ENCODE results near the gene IL27RA. TPM values are rescaled to one million over a fixed set of nuclear protein-coding genes. Genes with fewer than 3 reads are reported as not detected.
"Not testable (repeated sequence)": the region's sequence is repeated elsewhere in the genome, so short reads cannot be mapped to it uniquely, and the experiment has no call there.

Gene IL27RA
- polyA plus RNA-seq, 1 donor from 2014 or later: 1.0 TPM

- Histone ChIP-seq H3K9me2 (ENCODE audit: insufficient read depth, low read length) (no peaks in the 10 kb centered on the region), H3K9ac (ENCODE audit: low read length) (no peak overlapping the region), H3K4me2 (ENCODE audit: low read length) (no peak overlapping the region), H3K4me3 (ENCODE audit: low read length) (no peak overlapping the region), H3F3A (ENCODE audit: insufficient read depth, low read length, poor library complexity, severe bottlenecking) (no peaks in the 10 kb centered on the region), H3K9me3 (ENCODE audit: low read length) (no peaks in the 10 kb centered on the region), H3K36me3 (ENCODE audit: insufficient read depth, low read length) (no peaks in the 10 kb centered on the region), H3K27me3 (ENCODE audit: insufficient read depth, low read depth, low read length) (no peaks in the 10 kb centered on the region), H3K27ac (ENCODE audit: low read length) (no peak overlapping the region), H4K20me1 (ENCODE audit: insufficient read depth) (no peaks in the 10 kb centered on the region), H3K79me2 (replicated peaks; ENCODE audit: insufficient read depth, low read length) (no peaks in the 10 kb centered on the region), H2AFZ (ENCODE audit: low read depth, low read length) (no peak overlapping the region)
- no peak for TF ChIP-seq REST (IDR thresholded peaks at IDR 0.05; ENCODE audit: borderline replicate concordance)
- no peak for TF ChIP-seq TAF1 (IDR thresholded peaks at IDR 0.05; ENCODE audit: low read depth)
- no peak for TF ChIP-seq CTCF (IDR thresholded peaks at IDR 0.05; ENCODE audit: poor library complexity, severe bottlenecking)
- TF ChIP-seq EP300 (conservative IDR thresholded peaks at IDR 0.05; ENCODE audit: poor library complexity, severe bottlenecking): no peak
- TF ChIP-seq EZH2 (IDR thresholded peaks at IDR 0.05; ENCODE audit: borderline replicate concordance, insufficient read depth, low read length, poor library complexity, severe bottlenecking): no peak
- TF ChIP-seq POLR2AphosphoS5 (IDR thresholded peaks at IDR 0.05): no peak
Observed at GRCh38 chr19:14039181-14039580, 7.6 kb downstream of the IL27RA start.

DNA sequence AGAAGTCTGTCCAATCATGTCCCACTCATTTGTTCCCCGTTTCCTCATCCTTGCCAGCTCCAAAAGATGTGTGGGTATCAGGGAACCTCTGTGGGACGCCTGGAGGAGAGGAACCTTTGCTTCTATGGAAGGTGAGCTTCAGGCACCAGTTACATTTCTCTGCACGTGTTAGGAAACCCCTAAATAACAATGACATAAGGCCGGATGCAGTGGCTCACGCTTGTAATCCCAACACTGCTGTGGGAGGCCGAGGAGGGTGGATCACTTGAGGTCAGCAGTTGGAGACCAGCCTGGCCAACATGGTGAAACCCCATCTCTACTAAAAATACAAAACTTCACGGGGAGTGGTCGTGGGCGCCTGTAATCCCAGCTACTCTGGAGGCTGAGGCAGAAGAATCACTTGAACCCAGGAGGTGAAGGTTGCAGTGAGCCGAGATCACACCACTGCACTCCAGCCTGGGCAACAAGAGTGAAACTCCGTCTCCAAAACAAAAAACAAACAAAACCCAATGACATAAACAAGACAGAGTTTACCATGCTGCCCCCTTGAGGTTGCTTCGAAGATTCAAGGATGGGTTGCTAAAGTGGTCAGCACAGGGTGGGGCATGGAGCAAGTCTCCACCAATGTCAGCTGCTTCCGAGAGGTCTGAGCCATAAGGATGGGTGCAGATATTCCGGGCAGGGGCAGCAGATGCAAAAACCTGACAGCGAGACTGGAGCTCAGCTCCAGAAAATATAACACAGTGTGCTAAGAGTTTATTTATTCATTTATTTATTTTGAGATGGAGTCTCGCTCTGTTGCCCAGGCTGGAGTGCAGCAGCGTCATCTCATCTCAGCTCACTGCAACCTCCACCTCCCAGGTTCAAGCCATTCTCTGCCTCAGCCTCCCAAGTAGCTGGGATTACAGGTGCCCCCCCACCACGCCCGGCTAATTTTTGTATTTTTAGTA is 11.4 kb downstream of the IL27RA start:
- not testable (repeated sequence) for H3K27ac ChIP-seq (ENCODE audit: low read length); H3K9ac ChIP-seq (ENCODE audit: low read length)

GRCh38 chr19:14047866-14048265 is 16.3 kb downstream of the IL27RA start:
- not testable (repeated sequence) for H3K9me2 ChIP-seq (ENCODE audit: insufficient read depth, low read length); H3K9ac ChIP-seq (ENCODE audit: low read length); H3K79me2 ChIP-seq (replicated peaks; ENCODE audit: insufficient read depth, low read length); H3K4me3 ChIP-seq (ENCODE audit: low read length); H3K9me3 ChIP-seq (ENCODE audit: low read length); H3K27me3 ChIP-seq (ENCODE audit: insufficient read depth, low read depth, low read length); H3F3A ChIP-seq (ENCODE audit: insufficient read depth, low read length, poor library complexity, severe bottlenecking); H3K4me2 ChIP-seq (ENCODE audit: low read length); H4K20me1 ChIP-seq (ENCODE audit: insufficient read depth); H3K27ac ChIP-seq (ENCODE audit: low read length); H2AFZ ChIP-seq (ENCODE audit: low read depth, low read length); H3K36me3 ChIP-seq (ENCODE audit: insufficient read depth, low read length)

More for the DNA sequence above, 11.4 kb downstream of the IL27RA start:
- not testable (repeated sequence) for H3F3A ChIP-seq (ENCODE audit: insufficient read depth, low read length, poor library complexity, severe bottlenecking); H3K27me3 ChIP-seq (ENCODE audit: insufficient read depth, low read depth, low read length); H2AFZ ChIP-seq (ENCODE audit: low read depth, low read length); H3K9me3 ChIP-seq (ENCODE audit: low read length); H3K36me3 ChIP-seq (ENCODE audit: insufficient read depth, low read length); H3K4me2 ChIP-seq (ENCODE audit: low read length); H3K79me2 ChIP-seq (replicated peaks; ENCODE audit: insufficient read depth, low read length); H4K20me1 ChIP-seq (ENCODE audit: insufficient read depth); H3K9me2 ChIP-seq (ENCODE audit: insufficient read depth, low read length); H3K4me3 ChIP-seq (ENCODE audit: low read length)
- peak; percentile 45 for TF ChIP-seq CTCF (IDR thresholded peaks at IDR 0.05; ENCODE audit: poor library complexity, severe bottlenecking)
